Measurements from ENCODE around the gene ANAPC7. TPM values are rescaled to one million over a fixed set of nuclear protein-coding genes. Genes with fewer than 3 reads are reported as not detected.
A peak's percentile ranks its signal among the peaks of the same experiment; 100 is the strongest.
"Not testable (repeated sequence)": the region's sequence is repeated elsewhere in the genome, so short reads cannot be mapped to it uniquely, and the experiment has no call there.

Gene ANAPC7
- total and polyA plus RNA-seq, 4 donors = 27.3 to 49.9 (median 41.9) TPM

DNA sequence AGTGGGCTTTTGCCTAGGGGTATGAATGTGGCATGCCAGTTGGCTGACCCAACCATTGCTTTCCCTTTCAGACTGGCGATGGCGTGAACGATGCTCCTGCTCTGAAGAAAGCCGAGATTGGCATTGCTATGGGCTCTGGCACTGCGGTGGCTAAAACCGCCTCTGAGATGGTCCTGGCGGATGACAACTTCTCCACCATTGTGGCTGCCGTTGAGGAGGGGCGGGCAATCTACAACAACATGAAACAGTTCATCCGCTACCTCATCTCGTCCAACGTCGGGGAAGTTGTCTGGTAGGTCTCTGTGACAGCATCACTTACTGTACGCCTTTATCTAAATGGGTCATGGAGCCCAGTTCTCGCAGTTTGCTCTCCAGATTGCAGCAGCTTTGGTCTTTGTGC, 61.4 kb downstream of the ANAPC7 start:
- ATAC-seq (ENCODE audit: insufficient read depth, low FRiP score) (no peak), DNase-seq (no peak)
- no peaks in the 10 kb centered on the region for H3K27me3 ChIP-seq (ENCODE audit: control insufficient read depth in 3 of 3, insufficient read depth in 3 of 3, low read length in 2 of 3)
- WGBS, 2 donors = 93 to 97% methylated on average over 15 of the region's 15 CpGs
- peaks cover 0 to 2% (median 0%) of the 10 kb centered on the region in 4 donors for H3K9me3 ChIP-seq (ENCODE audit: control insufficient read depth in 4 of 4, insufficient read depth in 3 of 4, low read length in 3 of 4)
- H3K9ac ChIP-seq (ENCODE audit: insufficient read depth in 1 of 2, low read length in 2 of 2) = no peak overlapping the region
- TF ChIP-seq CTCF (IDR thresholded peaks at IDR 0.05; ENCODE audit: control extremely low read depth, extremely low read depth) = no peak
- peaks cover 51 to 75% (median 64%) of the 10 kb centered on the region in 4 donors for H3K36me3 ChIP-seq (ENCODE audit: control insufficient read depth in 4 of 4, insufficient read depth in 4 of 4, low read length in 4 of 4)
- H3K4me3 ChIP-seq = no peak overlapping the region
- peaks cover 0 to 11% (median 0%) of the 10 kb centered on the region in 5 donors for H3K4me1 ChIP-seq (ENCODE audit: control insufficient read depth in 5 of 5, insufficient read depth in 5 of 5, low read length in 5 of 5)
- H3K27ac ChIP-seq (ENCODE audit: low read depth in 1 of 2, low read length in 1 of 2) = no peak overlapping the region

- peaks cover 0 to 2% (median 0%) of the 10 kb centered on the region in 4 donors for H3K9me3 ChIP-seq (ENCODE audit: control insufficient read depth in 4 of 4, insufficient read depth in 3 of 4, low read length in 3 of 4)
- H3K4me1 ChIP-seq (ENCODE audit: control insufficient read depth in 5 of 5, insufficient read depth in 5 of 5, low read length in 5 of 5) = peaks cover 0 to 11% (median 0%) of the 10 kb centered on the region in 5 donors
- TF ChIP-seq CTCF (IDR thresholded peaks at IDR 0.05; ENCODE audit: control extremely low read depth, extremely low read depth) = no peak
- H3K27ac ChIP-seq (ENCODE audit: low read depth in 1 of 2, low read length in 1 of 2) = no peak overlapping the region
- no peaks in the 10 kb centered on the region for H3K27me3 ChIP-seq (ENCODE audit: control insufficient read depth in 3 of 3, insufficient read depth in 3 of 3, low read length in 2 of 3)
- H3K9ac ChIP-seq (ENCODE audit: insufficient read depth in 1 of 2, low read length in 2 of 2) = no peak overlapping the region
- H3K36me3 ChIP-seq (ENCODE audit: control insufficient read depth in 4 of 4, insufficient read depth in 4 of 4, low read length in 4 of 4) = peaks cover 56 to 81% (median 71%) of the 10 kb centered on the region in 4 donors
- no peak for ATAC-seq (ENCODE audit: insufficient read depth, low FRiP score)
- no peak overlapping the region for H3K4me3 ChIP-seq
- DNase-seq = no peak
- 94 to 97% methylated on average over 18 of the region's 18 CpGs for WGBS, 2 donors
Observed at GRCh38 chr12:110340706-110341105, 62.8 kb downstream of the ANAPC7 start.

GRCh38 chr12:110340261-110340660, 63.2 kb downstream of the ANAPC7 start:
- H3K9me3 ChIP-seq (ENCODE audit: control insufficient read depth in 4 of 4, insufficient read depth in 3 of 4, low read length in 3 of 4); DNase-seq; H3K4me3 ChIP-seq; ATAC-seq (ENCODE audit: insufficient read depth, low FRiP score); H3K27me3 ChIP-seq (ENCODE audit: control insufficient read depth in 3 of 3, insufficient read depth in 3 of 3, low read length in 2 of 3); H3K27ac ChIP-seq (ENCODE audit: low read depth in 1 of 2, low read length in 1 of 2); H3K9ac ChIP-seq (ENCODE audit: insufficient read depth in 1 of 2, low read length in 2 of 2): not testable (repeated sequence)
- H3K4me1 ChIP-seq (ENCODE audit: control insufficient read depth in 5 of 5, insufficient read depth in 5 of 5, low read length in 5 of 5) = peaks cover 0 to 11% (median 0%) of the 10 kb centered on the region in 5 donors
- WGBS, 2 donors = 83 to 91% methylated on average over 8 of the region's 8 CpGs
- peaks cover 56 to 81% (median 71%) of the 10 kb centered on the region in 4 donors for H3K36me3 ChIP-seq (ENCODE audit: control insufficient read depth in 4 of 4, insufficient read depth in 4 of 4, low read length in 4 of 4)

GRCh38 chr12:110339184-110339952, 64.1 kb downstream of the ANAPC7 start:
- peaks cover 0 to 11% (median 0%) of the 10 kb centered on the region in 5 donors for H3K4me1 ChIP-seq (ENCODE audit: control insufficient read depth in 5 of 5, insufficient read depth in 5 of 5, low read length in 5 of 5)
- peaks cover 56 to 79% (median 69%) of the 10 kb centered on the region in 4 donors for H3K36me3 ChIP-seq (ENCODE audit: control insufficient read depth in 4 of 4, insufficient read depth in 4 of 4, low read length in 4 of 4)
- H3K27ac ChIP-seq (ENCODE audit: low read depth in 1 of 2, low read length in 1 of 2) = no peak overlapping the region
- WGBS, 2 donors = 59 to 84% methylated on average over 8 of the region's 8 CpGs
- peak; percentile 60 for ATAC-seq (ENCODE audit: insufficient read depth, low FRiP score)
- no peaks in the 10 kb centered on the region for H3K27me3 ChIP-seq (ENCODE audit: control insufficient read depth in 3 of 3, insufficient read depth in 3 of 3, low read length in 2 of 3)
- H3K4me3 ChIP-seq = no peak overlapping the region
- DNase-seq = no peak
- H3K9ac ChIP-seq (ENCODE audit: insufficient read depth in 1 of 2, low read length in 2 of 2) = no peak overlapping the region
- TF ChIP-seq CTCF (IDR thresholded peaks at IDR 0.05; ENCODE audit: control extremely low read depth, extremely low read depth) = no peak
- H3K9me3 ChIP-seq (ENCODE audit: control insufficient read depth in 4 of 4, insufficient read depth in 3 of 4, low read length in 3 of 4) = no peaks in the 10 kb centered on the region

Measured in lung (tissue), 12 donors.